Astrocyte (in vitro differentiated cells and primary cell): ENCODE results near the gene TGM1. TPM values are rescaled to one million over a fixed set of nuclear protein-coding genes. Genes with fewer than 3 reads are reported as not detected.

Source experiments
- DNase-seq: peaks from one replicate; pipeline ENCODE4 v3.0.0-alpha.2; 2010; ENCODE audit warnings: low read depth
- FAIRE-seq: peaks from 2 replicates; lab custom pipeline; 2011; peaks lifted over from hg19 to GRCh38; lab: Jason Lieb, UNC
- H2AFZ ChIP-seq: 2 replicates; pipeline ENCODE4 v1.6.0; 2012; ENCODE audit warnings: low read depth, low read length, inconsistent platforms
- H3K27ac ChIP-seq: 2 replicates; pipeline ENCODE4 v1.5.1; 2011; ENCODE audit warnings: low read depth, low read length, inconsistent platforms
- H3K27me3 ChIP-seq: 2 replicates; pipeline ENCODE4 v1.6.0; 2011; ENCODE audit warnings: low read length, inconsistent platforms; ENCODE audit not compliant: insufficient read depth
- H3K36me3 ChIP-seq: 2 replicates; pipeline ENCODE4 v1.5.1; 2011; ENCODE audit warnings: low read length, inconsistent platforms; ENCODE audit not compliant: insufficient read depth
- H3K4me1 ChIP-seq: 2 replicates; pipeline ENCODE4 v1.5.1; 2011; ENCODE audit warnings: low read length, inconsistent platforms; ENCODE audit not compliant: insufficient read depth
- H3K4me2 ChIP-seq: 2 replicates; pipeline ENCODE4 v1.6.0; 2012; ENCODE audit warnings: low read length, inconsistent platforms
- H3K4me3 ChIP-seq: 2 replicates; pipeline ENCODE4 v1.5.1; 2011; ENCODE audit warnings: low read depth, mild to moderate bottlenecking, low read length, inconsistent platforms; ENCODE audit not compliant: insufficient read depth
- H3K79me2 ChIP-seq: 2 replicates; pipeline ENCODE4 v1.6.0; 2012; ENCODE audit warnings: mild to moderate bottlenecking, low read length, inconsistent platforms; ENCODE audit not compliant: insufficient read depth
- H3K9ac ChIP-seq: 2 replicates; pipeline ENCODE4 v1.6.0; 2012; ENCODE audit warnings: mild to moderate bottlenecking, low read length, inconsistent platforms
- H3K9me3 ChIP-seq: 2 replicates; pipeline ENCODE4 v1.5.1; 2012; ENCODE audit warnings: low read depth, mild to moderate bottlenecking, low read length, inconsistent platforms; ENCODE audit not compliant: insufficient read depth
- H4K20me1 ChIP-seq: 2 replicates; pipeline ENCODE4 v1.6.0; 2012; ENCODE audit warnings: low read length, inconsistent platforms; ENCODE audit not compliant: insufficient read depth
- H3K27ac Mint-ChIP-seq: one replicate; pipeline ENCODE4 v1.8.0; 2021; ENCODE audit warnings: mild to moderate bottlenecking, mixed read lengths; ENCODE audit not compliant: unreplicated experiment
- H3K27me3 Mint-ChIP-seq: one replicate; pipeline ENCODE4 v1.8.0; 2021; ENCODE audit warnings: low read depth, mixed read lengths; ENCODE audit not compliant: unreplicated experiment
- H3K36me3 Mint-ChIP-seq: one replicate; pipeline ENCODE4 v1.8.0; 2021; ENCODE audit warnings: low read depth, mixed read lengths; ENCODE audit not compliant: unreplicated experiment
- H3K4me1 Mint-ChIP-seq: one replicate; pipeline ENCODE4 v1.8.0; 2021; ENCODE audit warnings: low read depth, mixed read lengths; ENCODE audit not compliant: unreplicated experiment
- H3K4me3 Mint-ChIP-seq: one replicate; pipeline ENCODE4 v1.8.0; 2021; ENCODE audit warnings: mild to moderate bottlenecking, moderate library complexity, mixed read lengths; ENCODE audit not compliant: unreplicated experiment
- H3K9me3 Mint-ChIP-seq: one replicate; pipeline ENCODE4 v1.8.0; 2021; ENCODE audit warnings: mild to moderate bottlenecking, mixed read lengths; ENCODE audit not compliant: unreplicated experiment
- CTCF ChIP-seq: IDR thresholded peaks from 2 replicates; pipeline ENCODE4 v1.5.1; 2011; ENCODE audit warnings: low read depth, mild to moderate bottlenecking, inconsistent platforms, low read length, moderate library complexity; ENCODE audit not compliant: insufficient read depth
- EZH2 ChIP-seq: IDR thresholded peaks from 2 replicates; pipeline ENCODE4 v1.6.1; 2012; ENCODE audit warnings: mild to moderate bottlenecking, low read length, inconsistent platforms; ENCODE audit not compliant: insufficient read depth
- total RNA-seq: library from RNA; stranded (reverse); gene quantifications from 2 replicates; pipeline ENCODE4 v1.2.1, GENCODE V29; 2021

The TGM1 gene
- total RNA-seq, 1 donor from 2014 or later, result 3.8 TPM

GRCh38 chr14:24279301-24280186 lies 16.6 kb upstream of the TGM1 start:
- H2AFZ ChIP-seq, result no peak overlapping the region
- H3K4me2 ChIP-seq, result no peak overlapping the region
- no peaks in the 10 kb centered on the region for H3K27me3 Mint-ChIP-seq
- no peak for FAIRE-seq
- no peaks in the 10 kb centered on the region for H3K36me3 ChIP-seq
- peaks cover 7% of the 10 kb centered on the region for H3K4me1 Mint-ChIP-seq
- H3K36me3 Mint-ChIP-seq, result peaks cover 19% of the 10 kb centered on the region
- H3K4me3 Mint-ChIP-seq, result no peak overlapping the region
- H3K27ac ChIP-seq, result no peak overlapping the region
- H3K4me3 ChIP-seq, result no peak overlapping the region
- H3K27ac Mint-ChIP-seq, result no peak overlapping the region
- H3K4me1 ChIP-seq, result no peaks in the 10 kb centered on the region
- H4K20me1 ChIP-seq, result peaks cover 18% of the 10 kb centered on the region
- no peaks in the 10 kb centered on the region for H3K27me3 ChIP-seq
- no peaks in the 10 kb centered on the region for H3K9me3 Mint-ChIP-seq
- H3K9me3 ChIP-seq, result no peaks in the 10 kb centered on the region
- DNase-seq, result no peak
- H3K9ac ChIP-seq, result no peak overlapping the region
- TF ChIP-seq CTCF (no peak), EZH2 (no peak)
- no peaks in the 10 kb centered on the region for H3K79me2 ChIP-seq

- Histone ChIP-seq H4K20me1 (peaks cover 18% of the 10 kb centered on the region), H3K4me3 (no peak overlapping the region), H3K36me3 (no peaks in the 10 kb centered on the region), H3K9ac (no peak overlapping the region), H3K27ac (no peak overlapping the region), H3K4me1 (no peaks in the 10 kb centered on the region), H3K79me2 (no peaks in the 10 kb centered on the region), H2AFZ (no peak overlapping the region), H3K9me3 (no peaks in the 10 kb centered on the region), H3K4me2 (no peak overlapping the region), H3K27me3 (no peaks in the 10 kb centered on the region)
- FAIRE-seq, result no peak
- peaks cover 16% of the 10 kb centered on the region for H3K36me3 Mint-ChIP-seq
- H3K9me3 Mint-ChIP-seq, result no peaks in the 10 kb centered on the region
- no peak overlapping the region for H3K4me3 Mint-ChIP-seq
- H3K27me3 Mint-ChIP-seq, result no peaks in the 10 kb centered on the region
- no peak overlapping the region for H3K27ac Mint-ChIP-seq
- TF ChIP-seq EZH2 (no peak), CTCF (no peak)
- H3K4me1 Mint-ChIP-seq, result peaks cover 7% of the 10 kb centered on the region
- no peak for DNase-seq
Observed at GRCh38 chr14:24278424-24278823, 15.4 kb upstream of the TGM1 start.
